NCI-H226 (cell line): ENCODE results near the gene BTG4.

Experiments
- DNase-seq: peaks from one replicate; pipeline ENCODE4 v3.0.0-alpha.2; 2015

Gene BTG4

DNA sequence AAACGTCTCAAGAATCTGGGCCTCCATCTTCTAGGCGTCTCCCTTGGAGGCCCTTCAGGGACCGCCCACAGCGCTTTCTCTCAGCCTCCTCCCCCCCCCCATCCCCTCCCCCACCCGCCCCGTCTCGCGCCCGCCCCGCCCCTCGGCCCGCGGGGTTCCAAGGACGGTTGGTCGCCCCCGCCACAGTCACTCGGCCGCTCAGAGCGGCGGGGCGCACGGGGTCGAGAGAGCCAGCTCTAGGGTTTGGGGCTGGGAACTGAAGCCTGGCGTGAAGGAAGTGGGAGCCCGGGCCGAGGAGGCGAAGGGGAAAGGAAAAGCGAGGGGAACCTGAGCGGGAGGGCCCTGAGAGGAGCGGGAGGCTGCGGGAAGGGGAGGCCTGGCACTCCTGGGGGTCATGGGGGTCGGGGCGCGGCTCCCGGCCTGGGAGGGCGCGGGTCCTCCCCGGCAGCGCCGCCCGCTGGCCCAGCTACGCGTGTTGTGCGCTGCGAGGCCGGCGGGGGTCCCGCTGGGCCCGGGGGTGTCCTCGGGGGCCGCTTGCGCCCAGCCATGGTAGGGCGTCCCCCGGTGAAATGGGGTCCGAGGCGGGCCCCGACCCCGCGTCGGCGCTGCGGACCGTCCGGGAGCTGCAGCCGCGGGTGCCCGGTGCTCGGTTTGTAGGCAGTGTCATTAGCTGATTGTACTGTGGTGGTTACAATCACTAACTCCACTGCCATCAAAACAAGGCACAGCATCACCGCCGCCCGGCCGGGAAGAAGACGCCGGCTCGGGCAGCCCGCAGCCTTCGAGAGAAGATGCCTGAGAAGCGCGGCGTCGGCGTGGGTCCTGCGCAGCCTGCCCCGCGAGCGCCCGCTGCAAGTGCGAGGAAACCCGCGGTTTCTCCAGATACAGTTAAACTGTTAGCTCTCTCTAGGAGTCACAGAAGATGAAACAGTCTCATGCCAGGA lies at the start of gene BTG4:
BTG4 (minus strand) TSS at position 91 of the 944 bp plus-strand sequence. CDS start 13,610 bp downstream, outside the sequence.
- no peak for DNase-seq

- DNase-seq, result peak; percentile 80
These were observed 49.7 kb upstream of the BTG4 start for GRCh38 chr11:111561791-111562325.

DNA sequence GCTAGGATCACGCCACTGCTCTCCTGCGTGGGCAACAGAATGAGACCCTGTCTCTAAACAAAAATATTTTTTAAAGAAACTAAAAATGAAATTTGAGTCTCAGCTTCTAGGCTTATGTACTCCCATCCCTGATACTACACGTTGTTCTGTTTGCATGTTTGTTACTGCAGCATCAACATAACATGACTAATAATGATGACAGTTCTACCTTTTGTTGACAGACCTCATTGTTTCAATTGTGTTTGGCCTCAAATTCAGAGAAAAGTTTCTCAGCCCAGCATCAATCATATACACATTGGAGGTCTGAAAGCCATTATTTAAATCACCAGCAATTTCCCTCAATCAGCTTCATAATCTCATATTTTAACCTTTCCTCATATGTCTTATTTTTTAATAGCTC lies 49.1 kb upstream of the BTG4 start:
- DNase-seq, result no peak

DNA sequence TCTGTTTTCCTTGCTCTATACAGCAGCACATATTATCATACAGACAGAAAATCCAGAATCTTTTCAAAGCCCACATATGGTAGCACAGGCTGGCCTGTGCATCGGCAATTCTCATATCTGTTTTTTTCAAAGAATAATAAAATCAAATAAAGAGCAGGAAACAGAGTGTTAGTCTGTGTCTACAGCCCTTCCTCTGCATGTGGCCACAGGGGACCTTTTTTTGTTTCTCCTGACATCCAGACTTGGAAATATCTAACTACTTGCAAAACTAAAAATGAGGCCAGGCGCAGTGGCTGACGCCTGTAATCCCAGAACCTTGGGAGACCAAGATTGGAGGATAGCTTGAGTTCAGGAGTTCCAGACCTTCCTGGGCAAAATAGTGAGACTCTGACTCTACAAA lies 48.6 kb upstream of the BTG4 start:
- DNase-seq, result no peak

DNA sequence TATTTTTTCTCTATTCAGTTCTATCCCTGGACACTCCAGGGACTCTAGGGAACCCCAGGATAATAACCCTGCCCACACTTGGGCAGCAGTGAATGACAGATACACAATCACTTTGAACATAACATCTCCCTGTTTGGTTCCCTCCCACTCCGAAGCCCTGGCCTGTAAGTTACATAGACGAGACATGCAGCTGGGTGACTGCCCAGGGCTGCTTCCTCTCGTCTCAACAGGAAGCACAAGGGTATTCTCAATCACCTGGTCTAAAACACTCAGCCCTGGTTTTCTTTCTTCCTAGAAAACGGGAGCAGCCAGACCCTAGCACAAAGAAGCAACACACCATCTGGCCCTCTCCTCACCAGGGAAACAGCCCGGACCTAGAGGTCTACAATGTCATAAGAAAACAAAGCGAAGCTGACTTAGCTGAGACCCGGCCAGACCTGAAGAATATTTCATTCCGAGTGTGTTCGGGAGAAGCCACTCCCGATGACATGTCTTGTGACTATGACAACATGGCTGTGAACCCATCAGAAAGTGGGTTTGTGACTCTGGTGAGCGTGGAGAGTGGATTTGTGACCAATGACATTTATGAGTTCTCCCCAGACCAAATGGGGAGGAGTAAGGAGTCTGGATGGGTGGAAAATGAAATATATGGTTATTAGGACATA lies 47.7 kb upstream of the BTG4 start:
- DNase-seq, result peak; percentile 17

DNA sequence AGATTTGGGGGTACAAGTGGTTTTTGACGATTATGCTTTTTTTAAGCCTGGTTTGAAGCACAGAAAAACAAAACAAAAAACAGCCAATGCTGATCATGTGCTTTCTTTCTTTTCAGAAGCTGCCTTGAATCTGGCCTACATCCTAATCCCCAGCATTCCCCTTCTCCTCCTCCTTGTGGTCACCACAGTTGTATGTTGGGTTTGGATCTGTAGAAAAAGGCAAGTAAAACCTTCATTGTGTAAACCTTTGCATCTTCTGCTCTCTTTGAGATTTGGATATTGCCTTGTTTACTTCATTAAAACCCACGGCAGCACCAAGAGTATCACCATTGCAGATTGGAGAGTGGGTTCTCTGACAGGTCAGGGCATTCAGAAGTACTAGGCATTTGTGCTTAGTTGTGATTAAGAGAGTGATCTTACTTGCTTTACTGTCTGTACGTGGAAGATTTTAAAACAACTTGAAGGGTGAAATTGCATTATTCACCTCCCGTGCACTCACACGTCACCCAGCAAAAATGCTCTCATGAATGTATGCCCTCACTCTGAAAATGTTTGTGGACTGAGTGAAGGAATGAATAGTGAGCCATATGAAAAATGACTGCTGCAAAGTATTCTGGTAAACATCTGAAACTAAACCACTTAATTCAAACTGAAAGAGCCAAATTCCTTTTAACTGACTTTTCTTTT lies 45.4 kb upstream of the BTG4 start:
- DNase-seq, result peak; percentile 96

GRCh38 chr11:111555255-111555654 lies 43.1 kb upstream of the BTG4 start:
- DNase-seq, result no peak

- DNase-seq, result no peak
These were observed 42.3 kb upstream of the BTG4 start for GRCh38 chr11:111554532-111554931.

- DNase-seq, result no peak
These were observed 38.1 kb upstream of the BTG4 start for GRCh38 chr11:111550258-111550657.

GRCh38 chr11:111549869-111550203 lies 37.6 kb upstream of the BTG4 start:
- no peak for DNase-seq

- no peak for DNase-seq
These were observed 37.1 kb upstream of the BTG4 start for GRCh38 chr11:111549196-111549868.

DNA sequence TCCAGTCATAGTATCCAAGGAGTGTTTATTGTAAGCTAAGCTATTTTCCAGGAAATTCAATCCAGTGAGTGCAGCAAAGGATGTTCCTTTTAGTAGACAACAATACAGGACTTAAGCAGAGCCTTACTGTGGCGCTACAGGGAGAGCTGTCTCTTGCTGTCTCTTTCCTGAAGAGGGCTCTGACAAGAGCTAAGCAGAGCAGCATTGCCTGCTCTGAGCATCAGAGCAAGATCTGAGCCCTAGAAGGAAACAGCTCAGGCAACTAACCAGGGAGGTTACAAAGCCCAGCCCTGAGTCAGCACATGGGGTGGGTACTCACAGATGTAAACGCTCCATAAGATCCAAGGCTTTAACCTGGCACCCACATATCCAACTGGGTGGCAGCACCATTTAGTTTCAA lies 36.3 kb upstream of the BTG4 start:
- DNase-seq, result no peak

DNA sequence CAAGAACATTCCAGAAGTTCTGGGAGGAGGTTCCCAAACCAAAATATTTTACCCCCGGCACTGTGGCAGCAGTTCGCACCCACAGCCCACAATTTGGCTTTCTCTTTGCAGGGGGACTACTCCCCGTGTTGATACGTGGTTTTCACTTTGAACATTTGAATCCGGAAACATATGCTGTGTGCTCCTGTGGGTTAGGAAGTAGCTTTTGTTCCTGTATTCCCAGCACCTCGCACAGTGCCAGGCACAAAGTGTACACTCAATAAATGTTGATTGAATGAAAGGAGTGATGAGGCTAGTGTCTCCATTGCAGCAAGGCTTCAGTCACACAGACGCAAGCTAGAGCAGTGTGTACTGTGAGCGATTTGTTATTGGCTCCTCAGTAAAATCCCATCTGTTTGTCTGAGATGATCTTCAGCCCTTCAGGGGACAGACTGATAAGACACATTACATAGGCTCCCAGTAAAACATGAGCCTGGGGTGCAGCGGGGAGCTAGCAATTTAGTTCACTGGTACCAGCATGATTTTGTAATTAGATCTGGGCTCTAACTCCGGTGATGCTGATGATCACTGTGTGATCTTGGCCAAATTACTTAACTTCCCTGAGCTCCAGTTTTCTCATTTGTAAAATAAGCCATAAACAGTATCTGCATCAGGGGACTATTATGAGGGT lies 30.6 kb upstream of the BTG4 start:
- no peak for DNase-seq

- peak; percentile 96 for DNase-seq
These were observed 29.3 kb upstream of the BTG4 start for GRCh38 chr11:111541254-111542061.

DNA sequence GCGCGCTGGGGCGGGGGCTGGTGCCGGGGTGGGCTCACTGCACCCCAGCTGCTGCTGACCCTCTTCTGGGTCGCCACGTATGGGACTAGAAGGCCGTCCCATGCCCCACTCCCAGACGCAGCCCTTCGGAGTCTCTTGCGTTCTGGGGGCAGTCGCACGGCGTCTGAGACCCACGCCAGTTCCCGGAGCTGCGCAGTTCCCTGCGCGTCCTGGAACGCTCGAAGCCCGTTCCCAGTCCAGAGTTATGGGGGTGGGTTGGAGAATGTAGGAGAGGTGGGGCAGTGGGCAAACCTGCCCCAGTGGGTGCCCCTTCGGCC lies 28.7 kb upstream of the BTG4 start:
- DNase-seq, result no peak

DNA sequence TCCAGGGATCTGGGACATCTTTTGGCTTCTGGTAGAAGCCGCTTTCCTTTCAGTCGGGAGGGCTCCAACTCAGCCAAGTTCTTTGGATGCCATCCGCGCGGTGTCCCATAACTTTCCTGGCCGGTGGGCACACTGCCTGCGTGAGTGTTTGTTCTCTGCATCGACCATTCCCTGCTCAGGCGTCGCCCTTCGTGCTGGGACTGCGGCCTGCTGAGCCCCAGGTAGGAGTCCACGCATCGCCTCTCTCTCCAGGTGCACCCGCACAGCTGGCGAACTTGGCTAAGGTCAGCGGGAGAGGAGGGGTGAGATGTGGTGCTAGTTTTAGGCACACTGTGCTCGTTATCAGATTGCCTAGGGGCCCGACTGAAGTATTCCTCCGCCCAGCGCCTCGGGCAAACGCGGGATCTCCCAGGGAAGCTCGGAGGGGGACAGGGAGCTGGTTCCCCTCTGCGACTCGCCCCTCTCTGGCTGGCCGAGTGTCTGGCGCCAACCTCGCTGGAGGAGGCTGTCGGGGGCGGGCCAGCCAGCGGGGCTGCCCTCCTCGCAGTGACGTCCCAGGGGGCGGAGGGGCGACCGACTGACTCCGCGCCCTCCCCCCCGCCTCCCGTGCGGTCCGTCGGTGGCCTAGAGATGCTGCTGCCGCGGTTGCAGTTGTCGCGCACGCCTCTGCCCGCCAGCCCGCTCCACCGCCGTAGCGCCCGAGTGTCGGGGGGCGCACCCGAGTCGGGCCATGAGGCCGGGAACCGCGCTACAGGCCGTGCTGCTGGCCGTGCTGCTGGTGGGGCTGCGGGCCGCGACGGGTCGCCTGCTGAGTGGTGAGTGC lies 28.1 kb upstream of the BTG4 start, which contains the start of gene LAYN:
LAYN (plus strand) TSS at position 607 of the 823 bp plus-strand sequence; CDS start at position 731, 124 bp downstream.
- peak; percentile 40 for DNase-seq

DNA sequence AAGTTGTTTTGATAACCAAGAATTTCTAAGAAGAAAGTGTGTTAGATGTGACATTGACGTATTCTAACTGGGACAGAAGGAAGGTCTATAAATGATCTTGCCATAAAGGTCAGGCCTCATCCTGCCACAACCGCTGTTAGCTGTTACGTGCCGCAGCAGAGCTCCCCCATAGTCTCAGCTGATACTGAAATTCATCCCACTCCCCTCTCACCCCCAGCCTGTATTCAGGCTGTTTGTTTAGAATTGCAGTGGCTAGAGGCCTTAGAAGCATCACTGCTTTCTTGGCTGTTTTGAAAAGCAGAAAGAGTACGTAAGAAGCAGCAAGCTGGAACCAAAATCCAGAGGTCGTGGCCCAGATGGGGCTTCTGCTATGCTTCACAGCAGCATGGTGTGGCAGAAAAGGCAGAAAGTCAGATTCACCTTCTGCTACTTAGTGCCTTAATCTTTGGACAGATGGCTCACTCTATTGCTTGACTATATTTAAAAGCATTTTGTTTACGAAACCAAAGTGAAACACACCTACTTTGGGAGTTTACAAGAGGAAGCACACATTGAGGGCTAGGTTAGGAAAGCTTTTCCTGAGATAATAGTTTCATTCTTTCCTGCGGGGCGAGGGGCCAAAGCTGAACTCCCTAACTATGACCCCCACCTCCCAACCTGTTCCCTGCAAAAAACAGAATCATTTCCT lies 27.4 kb upstream of the BTG4 start:
- DNase-seq, result no peak

- DNase-seq, result peak; percentile 39
These were observed 26.4 kb upstream of the BTG4 start for GRCh38 chr11:111538407-111539114.

GRCh38 chr11:111537336-111537860 lies 25.2 kb upstream of the BTG4 start:
- no peak for DNase-seq
